Neutrophil (primary cell): Measurements from ENCODE around the gene CEACAM5.

Source experiments
- H3K27ac ChIP-seq: fragments of 200-600 bp; sonication (generic); 2 replicates; pipeline ENCODE4 v1.5.1; 2016; ENCODE audit warnings: mild to moderate bottlenecking, moderate library complexity
- H3K27me3 ChIP-seq: fragments of 200-600 bp; sonication (generic); 2 replicates; pipeline ENCODE4 v1.6.0; 2016; ENCODE audit warnings: mild to moderate bottlenecking
- H3K36me3 ChIP-seq: fragments of 200-600 bp; sonication (generic); 2 replicates; pipeline ENCODE4 v1.5.1; 2017
- H3K4me1 ChIP-seq, 2 experiments: fragments of 200-600 bp in 1 of 2; sonication (generic) in 1 of 2; 1 replicate in 1 of 2; 2 replicates in 1 of 2; pipeline versions ENCODE4 v1.5.1 to v1.6.1; 2013 to 2016; ENCODE audit warnings: low read depth in 1 of 2, low read length in 1 of 2, mild to moderate bottlenecking in 1 of 2, moderate library complexity in 1 of 2; ENCODE audit not compliant: control insufficient read depth in 1 of 2, insufficient read depth in 1 of 2
- H3K4me3 ChIP-seq, 2 experiments: fragments of 200-600 bp in 1 of 2; sonication (generic) in 1 of 2; 1 replicate in 1 of 2; 2 replicates in 1 of 2; pipeline ENCODE4 v1.5.1; 2013 to 2016; ENCODE audit warnings: low read depth in 1 of 2, low read length in 1 of 2, mild to moderate bottlenecking in 1 of 2, moderate library complexity in 1 of 2
- H3K9me3 ChIP-seq: fragments of 200-600 bp; sonication (generic); 2 replicates; pipeline ENCODE4 v1.5.1; 2016
- TF ChIP-seq, protein P1 (sequence below): fragments of 200-600 bp; sonication (generic); IDR thresholded peaks from 2 replicates; pipeline ENCODE4 v1.5.1; 2016; ENCODE audit warnings: antibody characterized with exemption

CEACAM5 gene

DNA sequence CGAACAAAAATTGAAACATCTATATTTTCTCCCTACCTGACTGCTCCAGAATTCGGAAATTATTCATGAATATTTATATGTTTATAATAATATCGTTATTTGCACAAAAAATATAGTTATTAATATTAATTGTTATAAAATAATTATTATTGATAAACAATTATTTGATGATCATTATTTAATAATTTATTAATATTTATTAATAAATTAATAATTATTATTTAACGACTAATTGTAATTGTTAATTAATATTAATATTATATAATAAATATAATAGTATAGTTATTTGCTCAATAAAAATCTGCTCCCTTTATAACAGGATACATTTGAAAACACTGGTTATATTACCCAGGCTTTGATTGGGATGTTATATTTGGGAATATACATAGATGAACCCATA lies 61.2 kb downstream of the CEACAM5 start:
- TF ChIP-seq, protein P1, sequence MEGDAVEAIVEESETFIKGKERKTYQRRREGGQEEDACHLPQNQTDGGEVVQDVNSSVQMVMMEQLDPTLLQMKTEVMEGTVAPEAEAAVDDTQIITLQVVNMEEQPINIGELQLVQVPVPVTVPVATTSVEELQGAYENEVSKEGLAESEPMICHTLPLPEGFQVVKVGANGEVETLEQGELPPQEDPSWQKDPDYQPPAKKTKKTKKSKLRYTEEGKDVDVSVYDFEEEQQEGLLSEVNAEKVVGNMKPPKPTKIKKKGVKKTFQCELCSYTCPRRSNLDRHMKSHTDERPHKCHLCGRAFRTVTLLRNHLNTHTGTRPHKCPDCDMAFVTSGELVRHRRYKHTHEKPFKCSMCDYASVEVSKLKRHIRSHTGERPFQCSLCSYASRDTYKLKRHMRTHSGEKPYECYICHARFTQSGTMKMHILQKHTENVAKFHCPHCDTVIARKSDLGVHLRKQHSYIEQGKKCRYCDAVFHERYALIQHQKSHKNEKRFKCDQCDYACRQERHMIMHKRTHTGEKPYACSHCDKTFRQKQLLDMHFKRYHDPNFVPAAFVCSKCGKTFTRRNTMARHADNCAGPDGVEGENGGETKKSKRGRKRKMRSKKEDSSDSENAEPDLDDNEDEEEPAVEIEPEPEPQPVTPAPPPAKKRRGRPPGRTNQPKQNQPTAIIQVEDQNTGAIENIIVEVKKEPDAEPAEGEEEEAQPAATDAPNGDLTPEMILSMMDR: no peak
- Histone ChIP-seq H3K36me3 (peaks cover 15% of the 10 kb centered on the region), H3K27me3 (no peaks in the 10 kb centered on the region), H3K4me1 (peaks cover 11 to 14% of the 10 kb centered on the region in 2 experiments), H3K9me3 (no peaks in the 10 kb centered on the region), H3K4me3 (no peak overlapping the region), H3K27ac (no peak overlapping the region)

DNA sequence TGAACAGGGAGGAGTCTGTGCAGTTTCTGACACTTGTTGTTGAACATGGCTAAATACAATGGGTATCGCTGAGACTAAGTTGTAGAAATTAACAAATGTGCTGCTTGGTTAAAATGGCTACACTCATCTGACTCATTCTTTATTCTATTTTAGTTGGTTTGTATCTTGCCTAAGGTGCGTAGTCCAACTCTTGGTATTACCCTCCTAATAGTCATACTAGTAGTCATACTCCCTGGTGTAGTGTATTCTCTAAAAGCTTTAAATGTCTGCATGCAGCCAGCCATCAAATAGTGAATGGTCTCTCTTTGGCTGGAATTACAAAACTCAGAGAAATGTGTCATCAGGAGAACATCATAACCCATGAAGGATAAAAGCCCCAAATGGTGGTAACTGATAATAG lies 63.0 kb downstream of the CEACAM5 start:
- no peak overlapping the region for H3K27ac ChIP-seq
- H3K9me3 ChIP-seq: no peaks in the 10 kb centered on the region
- TF ChIP-seq, protein P1: no peak
- H3K4me3 ChIP-seq: no peak overlapping the region
- peaks cover 26 to 27% of the 10 kb centered on the region in 2 experiments for H3K4me1 ChIP-seq
- no peaks in the 10 kb centered on the region for H3K27me3 ChIP-seq
- H3K36me3 ChIP-seq: peaks cover 15% of the 10 kb centered on the region

DNA sequence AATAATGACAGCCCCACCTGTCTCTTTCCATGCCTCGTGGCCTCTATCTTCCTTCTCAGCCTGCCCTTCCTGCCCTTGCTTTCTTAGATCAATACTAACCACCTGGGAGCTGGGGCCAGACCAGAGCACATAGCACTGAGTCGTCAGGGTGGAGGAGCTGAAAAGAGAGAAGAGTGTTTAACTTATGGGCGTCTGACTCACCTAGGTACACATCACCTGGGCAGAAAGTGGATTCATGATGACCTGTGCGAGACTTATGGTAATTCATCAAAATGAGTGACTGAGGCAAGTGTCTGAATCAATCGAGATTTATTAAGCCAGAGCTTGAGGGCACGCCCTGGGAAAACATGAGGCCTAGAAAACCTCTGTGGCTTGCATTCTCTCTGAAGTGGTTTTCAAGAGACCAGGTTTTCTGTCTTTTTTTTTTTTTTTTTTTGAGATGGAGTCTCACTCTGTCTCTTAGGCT lies 66.1 kb downstream of the CEACAM5 start:
- Histone ChIP-seq H3K4me3 (no peak overlapping the region), H3K27ac (peak overlapping the region; percentile 41), H3K36me3 (peaks cover 15% of the 10 kb centered on the region), H3K27me3 (no peaks in the 10 kb centered on the region), H3K9me3 (no peaks in the 10 kb centered on the region), H3K4me1 (peaks cover 26 to 27% of the 10 kb centered on the region in 2 experiments)
- TF ChIP-seq, protein P1: no peak

DNA sequence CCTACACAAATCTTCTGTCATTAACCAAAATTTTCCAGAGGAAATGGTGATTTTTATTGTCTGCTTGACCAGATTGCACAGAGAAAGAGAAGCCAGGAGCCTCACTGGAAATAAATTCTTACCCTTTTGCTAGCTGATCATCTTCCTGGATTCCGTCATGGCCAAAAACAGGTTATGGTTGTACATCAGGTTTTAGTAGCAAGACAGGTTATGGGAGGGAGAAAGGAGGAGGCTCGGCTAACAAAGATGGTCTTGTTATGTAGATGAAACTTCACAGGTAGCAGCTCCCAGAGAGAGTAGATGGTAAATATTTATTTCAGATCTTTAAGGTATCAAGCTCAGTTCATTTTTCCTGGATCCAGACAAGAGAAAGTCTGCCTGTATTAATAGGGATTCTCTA lies 68.3 kb downstream of the CEACAM5 start:
- H3K27ac ChIP-seq: no peak overlapping the region
- TF ChIP-seq, protein P1: no peak
- peaks cover 26 to 27% of the 10 kb centered on the region in 2 experiments for H3K4me1 ChIP-seq
- H3K36me3 ChIP-seq: peaks cover 6% of the 10 kb centered on the region
- H3K27me3 ChIP-seq: no peaks in the 10 kb centered on the region
- no peak overlapping the region for H3K4me3 ChIP-seq
- no peaks in the 10 kb centered on the region for H3K9me3 ChIP-seq
